ENCODE data around the gene ADRB1. TPM values are rescaled to one million over a fixed set of nuclear protein-coding genes. Genes with fewer than 3 reads are reported as not detected.

Gene ADRB1
- total and polyA plus RNA-seq, 2 experiments from 2014 or later = 0.10 to 1.2 TPM

DNA sequence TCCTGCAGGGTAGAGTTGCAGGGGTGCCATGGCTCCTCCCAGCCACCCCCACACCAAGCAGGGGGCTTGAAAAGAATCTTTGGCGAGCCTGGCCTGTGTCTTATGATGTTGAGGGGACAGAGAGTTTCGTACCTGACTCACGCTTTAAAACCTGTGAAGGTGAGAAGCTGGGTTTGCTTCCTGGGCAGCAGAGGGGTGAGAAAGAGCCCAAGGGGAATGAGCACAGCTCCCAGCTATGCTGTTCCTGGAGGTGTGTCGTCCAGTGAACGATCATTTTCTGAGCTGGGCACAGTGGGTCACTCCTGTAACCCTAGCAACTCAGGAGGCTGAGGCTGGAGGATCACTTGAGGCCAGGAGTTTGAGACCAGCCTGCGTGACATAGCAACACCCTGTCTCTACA lies 13.5 kb upstream of the ADRB1 start:
- DNase-seq (ENCODE audit: low spot score) = no peak
- H2AFZ ChIP-seq = no peak overlapping the region
- TF ChIP-seq EZH2phosphoT487 (IDR thresholded peaks at IDR 0.05; ENCODE audit: low read depth, severe bottlenecking, unreplicated experiment) (no peak), EZH2 (IDR thresholded peaks at IDR 0.05; ENCODE audit: borderline replicate concordance) (no peak)
- TF ChIP-seq, protein P1, sequence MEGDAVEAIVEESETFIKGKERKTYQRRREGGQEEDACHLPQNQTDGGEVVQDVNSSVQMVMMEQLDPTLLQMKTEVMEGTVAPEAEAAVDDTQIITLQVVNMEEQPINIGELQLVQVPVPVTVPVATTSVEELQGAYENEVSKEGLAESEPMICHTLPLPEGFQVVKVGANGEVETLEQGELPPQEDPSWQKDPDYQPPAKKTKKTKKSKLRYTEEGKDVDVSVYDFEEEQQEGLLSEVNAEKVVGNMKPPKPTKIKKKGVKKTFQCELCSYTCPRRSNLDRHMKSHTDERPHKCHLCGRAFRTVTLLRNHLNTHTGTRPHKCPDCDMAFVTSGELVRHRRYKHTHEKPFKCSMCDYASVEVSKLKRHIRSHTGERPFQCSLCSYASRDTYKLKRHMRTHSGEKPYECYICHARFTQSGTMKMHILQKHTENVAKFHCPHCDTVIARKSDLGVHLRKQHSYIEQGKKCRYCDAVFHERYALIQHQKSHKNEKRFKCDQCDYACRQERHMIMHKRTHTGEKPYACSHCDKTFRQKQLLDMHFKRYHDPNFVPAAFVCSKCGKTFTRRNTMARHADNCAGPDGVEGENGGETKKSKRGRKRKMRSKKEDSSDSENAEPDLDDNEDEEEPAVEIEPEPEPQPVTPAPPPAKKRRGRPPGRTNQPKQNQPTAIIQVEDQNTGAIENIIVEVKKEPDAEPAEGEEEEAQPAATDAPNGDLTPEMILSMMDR (IDR thresholded peaks at IDR 0.05; ENCODE audit: poor library complexity) = no peak
- H3K36me3 ChIP-seq (replicated peaks; ENCODE audit: insufficient read depth, low read depth) = no peaks in the 10 kb centered on the region
- no peaks in the 10 kb centered on the region for H3K79me2 ChIP-seq
- H4K20me1 ChIP-seq (ENCODE audit: insufficient read depth, poor library complexity, severe bottlenecking) = no peaks in the 10 kb centered on the region
- no peaks in the 10 kb centered on the region for H3K9me3 ChIP-seq (ENCODE audit: low read depth)
- H3K27me3 ChIP-seq = no peaks in the 10 kb centered on the region
- no peaks in the 10 kb centered on the region for H3K9me2 ChIP-seq (replicated peaks; ENCODE audit: insufficient read depth)
- no peaks in the 10 kb centered on the region for H3K4me1 ChIP-seq (ENCODE audit: insufficient read depth)
- H3K4me2 ChIP-seq = no peak overlapping the region
- no peak overlapping the region for H3K27ac ChIP-seq
- H3K4me3 ChIP-seq = no peak overlapping the region
- WGBS (ENCODE audit: low lambda C conversion rate, missing lambda C conversion rate) = 88% methylated on average over 6 of the region's 6 CpGs

DNA sequence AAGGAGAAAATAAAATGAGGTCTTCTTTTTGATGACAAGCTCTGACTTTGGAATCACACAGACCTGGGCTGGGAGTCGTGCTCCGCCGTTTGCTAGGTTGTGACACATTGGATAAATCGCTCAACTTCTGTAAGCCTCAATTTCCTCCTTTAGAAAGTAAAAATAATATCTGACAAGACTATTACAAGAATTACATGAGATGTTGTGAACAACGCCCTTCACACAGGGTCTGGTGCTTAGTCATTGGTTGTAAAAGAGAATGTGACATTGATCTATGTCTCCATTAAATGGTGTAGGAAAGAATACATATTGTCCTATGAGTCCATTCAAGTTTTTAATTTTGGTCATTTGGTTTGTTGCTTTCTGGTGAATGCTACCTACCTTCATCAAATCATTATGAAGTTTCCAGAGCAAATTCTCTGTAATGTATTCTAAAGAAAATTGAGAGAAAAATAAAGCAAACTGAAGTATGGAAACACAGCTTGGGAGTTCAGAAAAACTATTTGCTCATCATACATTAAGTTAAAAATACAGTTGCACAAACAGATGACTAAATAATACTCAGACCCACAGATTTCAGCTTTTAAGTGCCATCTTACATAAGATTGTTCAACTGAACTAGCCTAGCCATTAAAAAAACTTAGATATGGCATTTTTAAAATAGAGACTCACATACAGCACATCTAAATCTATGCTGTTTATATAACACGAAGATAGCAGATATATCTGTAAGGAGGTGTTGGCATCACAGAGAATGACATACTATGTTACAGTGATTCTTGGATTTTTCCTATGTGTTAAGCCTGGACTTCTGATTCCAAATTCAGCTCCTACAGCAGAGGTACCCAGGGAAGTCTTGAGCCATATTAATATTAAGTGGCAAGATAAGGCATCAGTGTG lies 12.3 kb upstream of the ADRB1 start:
- Histone ChIP-seq H3K9me2 (replicated peaks; ENCODE audit: insufficient read depth) (no peaks in the 10 kb centered on the region), H2AFZ (no peak overlapping the region), H3K79me2 (no peaks in the 10 kb centered on the region), H3K4me1 (ENCODE audit: insufficient read depth) (no peaks in the 10 kb centered on the region), H3K27ac (no peak overlapping the region), H3K4me2 (no peak overlapping the region), H3K9me3 (ENCODE audit: low read depth) (no peaks in the 10 kb centered on the region), H3K36me3 (replicated peaks; ENCODE audit: insufficient read depth, low read depth) (no peaks in the 10 kb centered on the region), H4K20me1 (ENCODE audit: insufficient read depth, poor library complexity, severe bottlenecking) (no peaks in the 10 kb centered on the region), H3K27me3 (no peaks in the 10 kb centered on the region), H3K4me3 (no peak overlapping the region)
- TF ChIP-seq, protein P1 (IDR thresholded peaks at IDR 0.05; ENCODE audit: poor library complexity) = no peak
- no peak for TF ChIP-seq EZH2 (IDR thresholded peaks at IDR 0.05; ENCODE audit: borderline replicate concordance)
- 88% methylated on average over 6 of the region's 6 CpGs for WGBS (ENCODE audit: low lambda C conversion rate, missing lambda C conversion rate)
- no peak for DNase-seq (ENCODE audit: low spot score)

DNA sequence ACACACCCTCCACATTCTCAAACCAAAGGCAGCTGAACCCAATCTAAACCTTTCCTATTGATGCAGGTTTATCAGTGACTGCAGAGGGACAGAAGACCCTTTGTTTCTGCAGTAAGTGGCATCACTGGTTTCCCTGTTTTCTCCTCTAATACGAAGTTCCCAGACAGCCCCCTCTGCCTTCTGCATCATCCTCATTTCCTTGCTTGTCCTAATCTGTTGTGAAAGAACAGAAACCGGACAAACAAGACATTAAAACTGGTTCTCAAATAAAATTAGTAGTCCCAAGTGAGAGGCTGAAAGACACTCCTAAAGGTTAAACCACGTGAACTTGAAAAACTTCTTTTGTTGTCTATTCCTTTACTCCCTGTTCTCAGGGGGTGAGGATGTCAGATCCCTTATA lies 10.1 kb upstream of the ADRB1 start:
- Histone ChIP-seq H3K27ac (no peak overlapping the region), H4K20me1 (ENCODE audit: insufficient read depth, poor library complexity, severe bottlenecking) (no peaks in the 10 kb centered on the region), H3K36me3 (replicated peaks; ENCODE audit: insufficient read depth, low read depth) (no peaks in the 10 kb centered on the region), H3K4me3 (no peak overlapping the region), H3K9me2 (replicated peaks; ENCODE audit: insufficient read depth) (no peaks in the 10 kb centered on the region), H3K9me3 (ENCODE audit: low read depth) (no peaks in the 10 kb centered on the region), H3K4me2 (no peak overlapping the region), H3K27me3 (peaks cover 9% of the 10 kb centered on the region), H2AFZ (no peak overlapping the region), H3K4me1 (ENCODE audit: insufficient read depth) (no peaks in the 10 kb centered on the region), H3K79me2 (no peaks in the 10 kb centered on the region)
- DNase-seq (ENCODE audit: low spot score) = no peak
- 64% methylated on average over 3 of the region's 3 CpGs for WGBS (ENCODE audit: low lambda C conversion rate, missing lambda C conversion rate)
- no peak for TF ChIP-seq EZH2phosphoT487 (IDR thresholded peaks at IDR 0.05; ENCODE audit: low read depth, severe bottlenecking, unreplicated experiment)
- no peak for TF ChIP-seq EZH2 (IDR thresholded peaks at IDR 0.05; ENCODE audit: borderline replicate concordance)
- TF ChIP-seq, protein P1 (IDR thresholded peaks at IDR 0.05; ENCODE audit: poor library complexity) = no peak

Data from hepatocyte (in vitro differentiated cells).